GM12878 (cell line): ENCODE measurements around the gene CCDC15. TPM values are rescaled to one million over a fixed set of nuclear protein-coding genes. Genes with fewer than 3 reads are reported as not detected.

Source experiments
- ATAC-seq: fragments of 200-7000 bp; cut with Tn5 transposase; 3 replicates; pipeline ENCODE4 v1.9.1; 2020; ENCODE audit warnings: mild to moderate bottlenecking, moderate library complexity
- BruUV-seq: library from RNA; stranded (reverse); fragments of 400-500 nt; replicated peaks from 2 replicates; lab custom pipeline; 2021; lab: Mats Ljungman, UMichigan
- CTCF ChIA-PET: fragments of 300-600 bp; sonication (Branson Sonifier 250); formaldehyde crosslinking; extraction: SDS; loops from one replicate; lab custom pipeline; 2021; ENCODE audit warnings: inconsistent platforms; lab: Yijun Ruan, JAX
- POLR2A ChIA-PET: fragments of 350-600 bp; formaldehyde crosslinking; extraction: SDS; loops from one replicate; lab custom pipeline; 2021; ENCODE audit warnings: inconsistent platforms; lab: Charles Lee
- RAD21 ChIA-PET: fragments of 300-600 bp; sonication (Branson Sonifier 250); formaldehyde crosslinking; loops from one replicate; lab custom pipeline; 2023; ENCODE audit warnings: antibody characterized with exemption; ENCODE audit not compliant: unreplicated experiment; lab: Charles Lee
- SMC1A ChIA-PET: fragments of 300-600 bp; sonication (Branson Sonifier 250); formaldehyde crosslinking; loops from one replicate; lab custom pipeline; 2023; ENCODE audit not compliant: unreplicated experiment, uncharacterized antibody; lab: Charles Lee
- DNase-seq: peaks from one replicate; pipeline ENCODE4 v3.0.0-alpha.2; 2011; ENCODE audit warnings: low read depth, low spot score
- FAIRE-seq: peaks from 3 replicates; lab custom pipeline; 2011; peaks lifted over from hg19 to GRCh38; lab: Jason Lieb, UNC
- H2AFZ ChIP-seq: 2 replicates; pipeline ENCODE4 v1.6.0; 2011; ENCODE audit warnings: low read depth, low read length, control low read depth; ENCODE audit not compliant: control insufficient read depth
- H3K27ac ChIP-seq: 2 replicates; pipeline ENCODE4 v1.5.1; 2011; ENCODE audit warnings: control low read depth; ENCODE audit not compliant: control insufficient read depth, insufficient read depth
- H3K27me3 ChIP-seq, 2 experiments: replicated peaks in 1 of 2; 2 replicates each; pipeline versions ENCODE4 v1.6.0 to v1.6.1; 2011; ENCODE audit warnings: low read length in 1 of 2; ENCODE audit not compliant: control insufficient read depth in 2 of 2, insufficient read depth in 2 of 2
- H3K36me3 ChIP-seq, 2 experiments: 2 replicates each; pipeline ENCODE4 v1.5.1; 2011; ENCODE audit warnings: low read length in 1 of 2; ENCODE audit not compliant: control insufficient read depth in 2 of 2, insufficient read depth in 2 of 2
- H3K4me1 ChIP-seq: 2 replicates; pipeline ENCODE4 v1.6.1; 2011; ENCODE audit warnings: mild to moderate bottlenecking, low read length, moderate library complexity, mixed read lengths; ENCODE audit not compliant: control insufficient read depth, insufficient read depth
- H3K4me2 ChIP-seq: 2 replicates; pipeline ENCODE4 v1.6.0; 2011; ENCODE audit warnings: control low read depth; ENCODE audit not compliant: control insufficient read depth, insufficient read depth
- H3K4me3 ChIP-seq: fragments of 200-600 bp; sonication (generic); 2 replicates; pipeline ENCODE4 v1.5.1; 2016
- H3K79me2 ChIP-seq: 2 replicates; pipeline ENCODE4 v1.6.0; 2011; ENCODE audit warnings: low read length; ENCODE audit not compliant: control insufficient read depth, insufficient read depth
- H3K9ac ChIP-seq: 2 replicates; pipeline ENCODE4 v1.8.0; 2011; ENCODE audit warnings: low read length, control low read depth, mixed read lengths; ENCODE audit not compliant: control insufficient read depth, insufficient read depth
- H3K9me3 ChIP-seq: replicated peaks from 3 replicates; pipeline ENCODE4 v1.5.1; 2011; ENCODE audit warnings: mild to moderate bottlenecking, low read length; ENCODE audit not compliant: control insufficient read depth, insufficient read depth
- H4K20me1 ChIP-seq: 2 replicates; pipeline ENCODE4 v1.6.0; 2011; ENCODE audit not compliant: control insufficient read depth, insufficient read depth
- BCL11A ChIP-seq: IDR thresholded peaks from 2 replicates; pipeline ENCODE4 v1.6.1; 2011; ENCODE audit warnings: low read depth, low read length
- CREM ChIP-seq: IDR thresholded peaks from 2 replicates; pipeline ENCODE4 v1.6.1; 2014; ENCODE audit warnings: antibody characterized with exemption, low read depth
- EP300 ChIP-seq, 2 experiments: fragments of 150-350 bp in 1 of 2; IDR thresholded peaks; 2 replicates each; pipeline ENCODE4 v1.6.1; 2011 to 2012; ENCODE audit warnings: low read depth in 2 of 2, low read length in 2 of 2, borderline replicate concordance in 1 of 2, improper control_type of control experiment in 1 of 2, inconsistent platforms in 1 of 2; ENCODE audit not compliant: control insufficient read depth in 1 of 2
- MAX ChIP-seq: IDR thresholded peaks from 2 replicates; pipeline ENCODE4 v1.6.1; 2012; ENCODE audit warnings: low read depth, low read length, improper control_type of control experiment
- RELA ChIP-seq: fragments of 450-650 bp; IDR thresholded peaks from 2 replicates; pipeline ENCODE4 v1.8.0; 2014; ENCODE audit warnings: borderline replicate concordance; ENCODE audit not compliant: partially characterized antibody
- RFX5 ChIP-seq: IDR thresholded peaks from 2 replicates; pipeline ENCODE4 v1.6.1; 2011; ENCODE audit warnings: low read depth, low read length, improper control_type of control experiment
- SPI1 ChIP-seq: IDR thresholded peaks from 2 replicates; pipeline ENCODE4 v1.6.1; 2011; ENCODE audit warnings: low read depth, mild to moderate bottlenecking, low read length, moderate library complexity, borderline replicate concordance; ENCODE audit not compliant: insufficient read depth
- STAT3 ChIP-seq: IDR thresholded peaks from 2 replicates; pipeline ENCODE4 v1.6.1; 2011; ENCODE audit warnings: low read depth, low read length, improper control_type of control experiment
- ZNF274 ChIP-seq: IDR thresholded peaks from one replicate; pipeline ENCODE4 v1.8.0; 2011; ENCODE audit not compliant: insufficient read length, insufficient read depth
- WGBS: methylation state at CpG from one replicate; pipeline ENCODE4 v1.1.6; 2016; ENCODE audit warnings: low lambda C conversion rate; ENCODE audit not compliant: insufficient replicate concordance, insufficient coverage; ENCODE audit errors: missing lambda C conversion rate; 5-methylcytosine and 5-hydroxymethylcytosine counted together
- in situ Hi-C: fragments of 300-500 bp; cut with MboI; formaldehyde crosslinking; loops from 9 replicates; pipeline ENCODE4 v1.14.3; 2018; ENCODE audit warnings: mixed read lengths
- intact Hi-C: fragments of 100-400 bp; cut with micrococcal nuclease; formaldehyde crosslinking; loops from one replicate; pipeline ENCODE4 v1.14.2; 2022; ENCODE audit not compliant: unreplicated experiment
- polyA plus RNA-seq, 11 experiments: library from polyadenylated mRNA; depleted of rRNA in 4 of 11; unstranded in 6 of 11; stranded (reverse) in 5 of 11; fragments of >200 nt; fragmentation: Nextera tagmentation in 4 of 11; fragmentation: Illumina TruSeq in 1 of 11; extraction: Ambion mirVana in 4 of 11; extraction: Trizol in 1 of 11; gene quantifications; 1 replicate in 1 of 11; 2 replicates in 10 of 11; pipeline versions ENCODE4 v1.2.1 to v1.2.3, GENCODE V29; 2011 to 2016; ENCODE audit warnings: inconsistent platforms in 2 of 11, missing spikeins in 2 of 11, low read depth in 1 of 11
- total RNA-seq, 4 experiments: library from RNA; depleted of rRNA in 3 of 4; stranded (reverse); fragments of >200 nt in 3 of 4; fragmentation: Illumina TruSeq in 1 of 4; extraction: Trizol in 1 of 4; gene quantifications; 2 replicates each; pipeline versions ENCODE4 v1.2.1 to v1.2.3, GENCODE V29; 2013 to 2021
- TF ChIP-seq, protein P1 (sequence below): IDR thresholded peaks from 2 replicates; pipeline ENCODE4 v1.6.1; 2011; ENCODE audit warnings: low read depth, mild to moderate bottlenecking, low read length, moderate library complexity, borderline replicate concordance; ENCODE audit errors: extremely low read depth
- TF ChIP-seq, protein P2 (sequence below): IDR thresholded peaks from 2 replicates; pipeline ENCODE4 v1.6.1; 2012; ENCODE audit warnings: low read depth, low read length, improper control_type of control experiment

CCDC15 gene
- total and polyA plus RNA-seq, 10 of the 15 experiments (the other 5 are each of a cell fraction or from before 2014, with no cell fraction given) = 2.0 to 5.3 (median 3.3) TPM

DNA sequence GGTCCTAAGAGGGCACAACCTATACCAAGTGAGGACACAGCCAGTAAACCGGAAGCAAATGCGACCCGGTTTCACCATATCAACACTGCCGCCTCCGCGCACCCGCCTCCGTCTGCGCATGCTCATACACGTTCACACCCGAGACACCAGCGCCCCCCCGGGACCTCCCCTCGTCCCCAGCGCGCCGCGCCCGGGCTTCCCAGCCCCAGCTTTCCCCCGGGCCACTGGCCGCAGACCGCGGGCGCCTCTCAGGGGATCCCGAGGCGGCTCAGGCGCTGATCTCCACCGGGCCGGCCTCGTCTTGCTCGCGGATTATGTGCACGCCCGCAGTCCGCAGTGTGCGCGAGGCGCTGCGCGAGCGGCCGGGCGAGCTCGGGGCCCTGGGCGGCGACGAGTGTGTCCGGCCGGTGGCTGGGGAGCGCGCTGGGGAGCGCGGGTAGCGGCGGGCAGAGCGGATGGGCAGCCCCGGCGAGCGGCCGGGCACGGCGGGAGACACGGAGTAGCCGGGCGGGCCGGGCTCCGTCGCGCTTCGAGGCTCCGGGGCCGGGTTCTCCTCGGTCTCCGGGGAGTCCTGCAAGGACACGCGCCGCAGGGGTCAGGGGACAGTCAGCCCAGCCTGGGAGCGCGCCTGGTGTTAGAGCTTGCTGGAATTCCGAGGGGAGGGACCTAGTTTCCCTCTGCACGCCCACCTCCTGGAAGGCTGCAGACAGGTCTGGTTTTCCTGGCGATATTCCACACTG, 33.0 kb upstream of the CCDC15 start:
- ChIA-PET SMC1A (interaction anchor here (0.6 kb wide), 1 partner anchor 153 kb away, joined by 3 read pairs; no protein-coding TSS in a partner anchor), POLR2A (no interaction called here), RAD21 (no interaction called here), CTCF (no interaction called here)
- Histone ChIP-seq H3K79me2 (no peaks in the 10 kb centered on the region), H3K9me3 (no peaks in the 10 kb centered on the region), H3K36me3 (no peaks in the 10 kb centered on the region), H3K4me1 (no peaks in the 10 kb centered on the region), H3K4me2 (no peak overlapping the region), H3K9ac (no peak overlapping the region), H2AFZ (no peak overlapping the region), H4K20me1 (no peaks in the 10 kb centered on the region), H3K27me3 (peaks cover 0 to 2% of the 10 kb centered on the region in 2 experiments; a peak in 1 of 4 replicates), H3K4me3 (no peak overlapping the region), H3K27ac (no peak overlapping the region)
- no peak for FAIRE-seq
- in situ Hi-C loops (no loop called here), intact Hi-C loops (no loop called here)
- TF ChIP-seq, protein P1, sequence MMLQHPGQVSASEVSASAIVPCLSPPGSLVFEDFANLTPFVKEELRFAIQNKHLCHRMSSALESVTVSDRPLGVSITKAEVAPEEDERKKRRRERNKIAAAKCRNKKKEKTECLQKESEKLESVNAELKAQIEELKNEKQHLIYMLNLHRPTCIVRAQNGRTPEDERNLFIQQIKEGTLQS = no peak
- TF ChIP-seq RFX5 (no peak), MAX (no peak), BCL11A (no peak), SPI1 (no peak)
- BruUV-seq = no TSS peak
- DNase-seq = no peak
- no peak for ATAC-seq
- 32% methylated on average over 59 of the region's 82 CpGs for WGBS

DNA sequence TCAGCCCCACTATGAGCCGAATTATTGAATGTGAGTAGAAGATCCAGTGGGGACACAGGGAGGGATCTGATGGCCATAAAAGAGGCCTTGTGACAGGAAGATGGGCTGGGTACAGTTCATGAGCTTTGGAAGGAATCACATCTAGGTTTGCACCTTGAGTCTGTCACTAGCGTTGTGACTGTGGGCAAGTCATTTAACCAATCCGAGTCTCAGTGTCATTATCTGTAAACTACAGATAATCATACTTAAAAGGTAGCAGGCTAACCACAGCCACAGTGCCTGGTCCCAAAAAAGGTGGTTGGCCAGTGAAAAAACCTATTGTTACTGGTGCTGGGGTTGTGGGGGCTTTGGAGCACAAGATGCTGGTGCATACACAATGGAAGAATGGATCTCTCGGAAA, 31.2 kb upstream of the CCDC15 start:
- BruUV-seq = no TSS peak
- intact Hi-C loops = no loop called here
- ChIA-PET POLR2A (no interaction called here), RAD21 (no interaction called here), SMC1A (interaction anchor here (1.2 kb wide), 1 partner anchor 31 kb away, joined by 3 read pairs; the partner anchor contains the start of gene CCDC15), CTCF (no interaction called here)
- H3K9me3 ChIP-seq = no peaks in the 10 kb centered on the region
- H3K9ac ChIP-seq = no peak overlapping the region
- H3K27me3 ChIP-seq = peaks cover 0 to 2% of the 10 kb centered on the region in 2 experiments; a peak in 1 of 4 replicates
- no peaks in the 10 kb centered on the region for H3K79me2 ChIP-seq
- H3K4me1 ChIP-seq = no peaks in the 10 kb centered on the region
- FAIRE-seq (no peak), DNase-seq (no peak), ATAC-seq (no peak)
- WGBS = 58% methylated on average over 4 of the region's 4 CpGs
- in situ Hi-C loops = no loop called here
- no peaks in the 10 kb centered on the region for H4K20me1 ChIP-seq
- H3K36me3 ChIP-seq = no peaks in the 10 kb centered on the region
- no peak overlapping the region for H3K4me2 ChIP-seq
- H3K4me3 ChIP-seq = no peak overlapping the region
- no peak overlapping the region for H3K27ac ChIP-seq
- H2AFZ ChIP-seq = no peak overlapping the region
- TF ChIP-seq CREM = no peak
- TF ChIP-seq, protein P2, sequence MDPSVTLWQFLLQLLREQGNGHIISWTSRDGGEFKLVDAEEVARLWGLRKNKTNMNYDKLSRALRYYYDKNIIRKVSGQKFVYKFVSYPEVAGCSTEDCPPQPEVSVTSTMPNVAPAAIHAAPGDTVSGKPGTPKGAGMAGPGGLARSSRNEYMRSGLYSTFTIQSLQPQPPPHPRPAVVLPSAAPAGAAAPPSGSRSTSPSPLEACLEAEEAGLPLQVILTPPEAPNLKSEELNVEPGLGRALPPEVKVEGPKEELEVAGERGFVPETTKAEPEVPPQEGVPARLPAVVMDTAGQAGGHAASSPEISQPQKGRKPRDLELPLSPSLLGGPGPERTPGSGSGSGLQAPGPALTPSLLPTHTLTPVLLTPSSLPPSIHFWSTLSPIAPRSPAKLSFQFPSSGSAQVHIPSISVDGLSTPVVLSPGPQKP = no peak
- TF ChIP-seq STAT3 = no peak
- TF ChIP-seq ZNF274 = no peak
- no peak for TF ChIP-seq RELA
- no peak for TF ChIP-seq EP300 (IDR thresholded peaks at IDR 0.05; ENCODE audit: borderline replicate concordance in 1 of 2, control insufficient read depth in 1 of 2, low read depth in 2 of 2, low read length in 2 of 2)
